Measurements from ENCODE around the gene STK17A. TPM values are rescaled to one million over a fixed set of nuclear protein-coding genes. Genes with fewer than 3 reads are reported as not detected.
A peak's percentile ranks its signal among the peaks of the same experiment; 100 is the strongest.

STK17A gene
- polyA plus RNA-seq, 1 of the 3 experiments (the other 2 are of a cell fraction), result 47.8 TPM

DNA sequence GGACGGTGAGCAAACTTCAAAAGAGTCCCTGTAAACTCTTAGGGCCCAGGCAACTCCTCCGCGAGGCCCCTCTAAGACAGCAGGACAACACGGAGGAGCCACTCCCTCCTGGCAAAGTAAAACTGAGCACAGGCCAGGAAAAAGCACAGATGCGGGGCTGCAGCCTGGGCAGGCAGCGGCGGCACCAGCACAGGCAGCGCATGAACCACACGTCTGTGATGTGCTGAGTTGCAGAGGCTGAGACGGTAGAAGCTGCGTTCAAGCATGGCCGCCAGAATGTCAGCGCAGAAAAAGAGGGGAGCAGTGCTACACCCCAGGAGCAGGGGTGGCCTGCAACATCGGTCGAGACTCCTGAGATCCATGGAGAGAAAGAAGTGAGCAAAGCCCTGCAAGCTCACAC lies 46.1 kb upstream of the STK17A start:
- H3K27ac ChIP-seq (ENCODE audit: low read depth in 2 of 2, low read length in 1 of 2), result no peak overlapping the region
- CTCF ChIA-PET, result interaction anchor here (0.8 to 2.7 kb wide), 4 partner anchors 45 to 596 kb away, joined by 3 to 18 read pairs (median 6); partner anchors contain the start of gene STK17A
- no peak overlapping the region for H2AFZ ChIP-seq (ENCODE audit: low read depth)

DNA sequence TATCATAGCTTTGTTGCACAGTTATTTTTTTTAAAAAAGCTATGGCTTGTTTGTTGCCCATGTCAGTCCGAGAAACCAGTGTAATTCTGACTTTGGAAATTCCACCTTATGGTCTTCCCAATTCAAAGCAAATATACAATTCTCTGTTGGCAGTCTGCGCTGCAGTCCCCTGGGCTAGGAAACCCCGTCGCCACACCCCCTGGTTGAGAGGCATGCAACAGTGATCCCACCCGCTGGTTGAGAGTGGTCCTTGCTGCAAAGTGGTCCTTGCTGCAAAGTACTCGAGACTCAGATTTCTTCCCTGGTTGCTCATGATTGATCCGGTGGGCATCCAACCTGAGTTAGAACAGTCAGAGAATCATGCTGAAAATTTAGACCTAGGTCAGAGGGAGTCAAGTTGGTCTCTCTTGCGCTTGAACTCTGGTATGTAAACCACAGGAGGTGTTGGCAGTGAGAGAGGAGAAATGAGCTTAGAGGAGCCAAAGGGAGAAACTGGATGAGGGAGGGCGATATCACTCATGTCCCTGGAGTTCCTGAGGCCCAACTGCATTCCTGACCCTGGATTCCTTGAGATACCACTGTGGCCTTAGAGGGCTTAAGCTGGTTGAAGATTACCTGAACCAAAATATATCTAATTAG lies 45.0 kb upstream of the STK17A start:
- H3F3A ChIP-seq (replicated peaks; ENCODE audit: insufficient read depth), result peaks cover 12% of the 10 kb centered on the region
- no peak for DNase-seq
- no peak overlapping the region for H3K4me3 ChIP-seq (ENCODE audit: low read depth in 2 of 2, low read length in 1 of 2)
- no peak overlapping the region for H3K27ac ChIP-seq (ENCODE audit: low read depth in 2 of 2, low read length in 1 of 2)
- H2AFZ ChIP-seq (ENCODE audit: low read depth), result no peak overlapping the region
- H3K4me1 ChIP-seq (ENCODE audit: control insufficient read depth in 1 of 2, insufficient read depth in 2 of 2, low read depth in 1 of 2, low read length in 1 of 2), result peaks cover 10 to 27% of the 10 kb centered on the region in 2 experiments; a peak in 3 of 4 replicates
- no peaks in the 10 kb centered on the region for H3K9me3 ChIP-seq
- POLR2A ChIA-PET, result no interaction called here
- TF ChIP-seq GABPA (IDR thresholded peaks at IDR 0.05; ENCODE audit: low read depth), result no peak
- no peak for TF ChIP-seq CHD2 (IDR thresholded peaks at IDR 0.05; ENCODE audit: low read length, partially characterized antibody)
- no peak for TF ChIP-seq NRF1 (IDR thresholded peaks at IDR 0.05; ENCODE audit: low read depth, low read length)
- TF ChIP-seq ELF1 (IDR thresholded peaks at IDR 0.05), result no peak
- TF ChIP-seq, protein P1, sequence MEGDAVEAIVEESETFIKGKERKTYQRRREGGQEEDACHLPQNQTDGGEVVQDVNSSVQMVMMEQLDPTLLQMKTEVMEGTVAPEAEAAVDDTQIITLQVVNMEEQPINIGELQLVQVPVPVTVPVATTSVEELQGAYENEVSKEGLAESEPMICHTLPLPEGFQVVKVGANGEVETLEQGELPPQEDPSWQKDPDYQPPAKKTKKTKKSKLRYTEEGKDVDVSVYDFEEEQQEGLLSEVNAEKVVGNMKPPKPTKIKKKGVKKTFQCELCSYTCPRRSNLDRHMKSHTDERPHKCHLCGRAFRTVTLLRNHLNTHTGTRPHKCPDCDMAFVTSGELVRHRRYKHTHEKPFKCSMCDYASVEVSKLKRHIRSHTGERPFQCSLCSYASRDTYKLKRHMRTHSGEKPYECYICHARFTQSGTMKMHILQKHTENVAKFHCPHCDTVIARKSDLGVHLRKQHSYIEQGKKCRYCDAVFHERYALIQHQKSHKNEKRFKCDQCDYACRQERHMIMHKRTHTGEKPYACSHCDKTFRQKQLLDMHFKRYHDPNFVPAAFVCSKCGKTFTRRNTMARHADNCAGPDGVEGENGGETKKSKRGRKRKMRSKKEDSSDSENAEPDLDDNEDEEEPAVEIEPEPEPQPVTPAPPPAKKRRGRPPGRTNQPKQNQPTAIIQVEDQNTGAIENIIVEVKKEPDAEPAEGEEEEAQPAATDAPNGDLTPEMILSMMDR (IDR thresholded peaks at IDR 0.05), result no peak
- TF ChIP-seq, protein P2, sequence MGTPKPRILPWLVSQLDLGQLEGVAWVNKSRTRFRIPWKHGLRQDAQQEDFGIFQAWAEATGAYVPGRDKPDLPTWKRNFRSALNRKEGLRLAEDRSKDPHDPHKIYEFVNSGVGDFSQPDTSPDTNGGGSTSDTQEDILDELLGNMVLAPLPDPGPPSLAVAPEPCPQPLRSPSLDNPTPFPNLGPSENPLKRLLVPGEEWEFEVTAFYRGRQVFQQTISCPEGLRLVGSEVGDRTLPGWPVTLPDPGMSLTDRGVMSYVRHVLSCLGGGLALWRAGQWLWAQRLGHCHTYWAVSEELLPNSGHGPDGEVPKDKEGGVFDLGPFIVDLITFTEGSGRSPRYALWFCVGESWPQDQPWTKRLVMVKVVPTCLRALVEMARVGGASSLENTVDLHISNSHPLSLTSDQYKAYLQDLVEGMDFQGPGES (IDR thresholded peaks at IDR 0.05; ENCODE audit: low read depth, low read length), result no peak
- TF ChIP-seq, protein P3, sequence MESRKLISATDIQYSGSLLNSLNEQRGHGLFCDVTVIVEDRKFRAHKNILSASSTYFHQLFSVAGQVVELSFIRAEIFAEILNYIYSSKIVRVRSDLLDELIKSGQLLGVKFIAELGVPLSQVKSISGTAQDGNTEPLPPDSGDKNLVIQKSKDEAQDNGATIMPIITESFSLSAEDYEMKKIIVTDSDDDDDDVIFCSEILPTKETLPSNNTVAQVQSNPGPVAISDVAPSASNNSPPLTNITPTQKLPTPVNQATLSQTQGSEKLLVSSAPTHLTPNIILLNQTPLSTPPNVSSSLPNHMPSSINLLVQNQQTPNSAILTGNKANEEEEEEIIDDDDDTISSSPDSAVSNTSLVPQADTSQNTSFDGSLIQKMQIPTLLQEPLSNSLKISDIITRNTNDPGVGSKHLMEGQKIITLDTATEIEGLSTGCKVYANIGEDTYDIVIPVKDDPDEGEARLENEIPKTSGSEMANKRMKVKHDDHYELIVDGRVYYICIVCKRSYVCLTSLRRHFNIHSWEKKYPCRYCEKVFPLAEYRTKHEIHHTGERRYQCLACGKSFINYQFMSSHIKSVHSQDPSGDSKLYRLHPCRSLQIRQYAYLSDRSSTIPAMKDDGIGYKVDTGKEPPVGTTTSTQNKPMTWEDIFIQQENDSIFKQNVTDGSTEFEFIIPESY (IDR thresholded peaks at IDR 0.05; ENCODE audit: borderline replicate concordance, low read depth), result no peak
- no peak overlapping the region for H3K9ac ChIP-seq
- no peaks in the 10 kb centered on the region for H3K9me2 ChIP-seq
- H3K79me2 ChIP-seq (ENCODE audit: insufficient read depth), result no peaks in the 10 kb centered on the region
- CTCF ChIA-PET, result interaction anchor here (0.6 to 2.7 kb wide), 5 partner anchors 20 to 597 kb away, joined by 3 to 18 read pairs (median 5); partner anchors contain the start of gene STK17A
- no peaks in the 10 kb centered on the region for H3K36me3 ChIP-seq (replicated peaks in 1 of 2; ENCODE audit: control insufficient read depth in 1 of 2, insufficient read depth in 2 of 2, low read length in 1 of 2)
- no peaks in the 10 kb centered on the region for H4K20me1 ChIP-seq (ENCODE audit: insufficient read depth)
- H3K27me3 ChIP-seq (ENCODE audit: insufficient read depth), result peaks cover 7% of the 10 kb centered on the region
- WGBS (ENCODE audit: low lambda C conversion rate), result 75% methylated on average over 9 of the region's 9 CpGs
- no peak overlapping the region for H3K4me2 ChIP-seq

More for the DNA sequence above, 46.1 kb upstream of the STK17A start:
- POLR2A ChIA-PET, result interaction anchor here (0.9 kb wide), 1 partner anchor 46 kb away, joined by 5 read pairs; the partner anchor contains the start of gene STK17A
- no peaks in the 10 kb centered on the region for H3K79me2 ChIP-seq (ENCODE audit: insufficient read depth)
- no peaks in the 10 kb centered on the region for H4K20me1 ChIP-seq (ENCODE audit: insufficient read depth)
- H3K4me1 ChIP-seq (ENCODE audit: control insufficient read depth in 1 of 2, insufficient read depth in 2 of 2, low read depth in 1 of 2, low read length in 1 of 2), result peaks cover 10 to 38% of the 10 kb centered on the region in 2 experiments; a peak in 3 of 4 replicates
- H3K36me3 ChIP-seq (replicated peaks in 1 of 2; ENCODE audit: control insufficient read depth in 1 of 2, insufficient read depth in 2 of 2, low read length in 1 of 2), result no peaks in the 10 kb centered on the region
- H3K27me3 ChIP-seq (ENCODE audit: insufficient read depth), result peaks cover 18% of the 10 kb centered on the region
- H3F3A ChIP-seq (replicated peaks; ENCODE audit: insufficient read depth), result peaks cover 12% of the 10 kb centered on the region
- DNase-seq, result no peak
- H3K9me2 ChIP-seq, result no peaks in the 10 kb centered on the region
- H3K9me3 ChIP-seq, result no peaks in the 10 kb centered on the region
- H3K9ac ChIP-seq, result no peak overlapping the region
- peak overlapping the region; percentile 35; the same call in 1 of the 2 replicates for H3K4me2 ChIP-seq
- WGBS (ENCODE audit: low lambda C conversion rate), result 88% methylated on average over 15 of the region's 15 CpGs
- no peak for TF ChIP-seq RCOR1 (IDR thresholded peaks at IDR 0.05; ENCODE audit: low read length)
- TF ChIP-seq MXI1 (IDR thresholded peaks at IDR 0.05; ENCODE audit: low read depth, low read length), result no peak
- TF ChIP-seq GATA2 (CRISPR knock-in tag; IDR thresholded peaks at IDR 0.05), result no peak
- TF ChIP-seq, protein P4, sequence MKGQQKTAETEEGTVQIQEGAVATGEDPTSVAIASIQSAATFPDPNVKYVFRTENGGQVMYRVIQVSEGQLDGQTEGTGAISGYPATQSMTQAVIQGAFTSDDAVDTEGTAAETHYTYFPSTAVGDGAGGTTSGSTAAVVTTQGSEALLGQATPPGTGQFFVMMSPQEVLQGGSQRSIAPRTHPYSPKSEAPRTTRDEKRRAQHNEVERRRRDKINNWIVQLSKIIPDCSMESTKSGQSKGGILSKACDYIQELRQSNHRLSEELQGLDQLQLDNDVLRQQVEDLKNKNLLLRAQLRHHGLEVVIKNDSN (IDR thresholded peaks at IDR 0.05; ENCODE audit: borderline replicate concordance, low read depth), result no peak
- no peak for TF ChIP-seq JUND (IDR thresholded peaks at IDR 0.05)
- TF ChIP-seq, protein P1 (IDR thresholded peaks at IDR 0.05), result no peak
- no peak overlapping the region for H3K4me3 ChIP-seq (ENCODE audit: low read depth in 2 of 2, low read length in 1 of 2)
